Epithelial cell of esophagus (primary cell): ENCODE data around the gene ABLIM2.
A peak's percentile ranks its signal among the peaks of the same experiment; 100 is the strongest.

ENCODE experiments used
- DNase-seq: peaks from one replicate; pipeline ENCODE4 v3.0.0; 2010; ENCODE audit warnings: low read depth
- H3K4me3 ChIP-seq: 2 replicates; pipeline ENCODE4 v1.5.1; 2011; ENCODE audit warnings: mild to moderate bottlenecking, low read length, control low read depth
- TF ChIP-seq, protein P1 (sequence below): IDR thresholded peaks from 2 replicates; pipeline ENCODE4 v1.5.1; 2011; ENCODE audit warnings: low read depth, mild to moderate bottlenecking, low read length, control low read depth, inconsistent platforms; ENCODE audit not compliant: insufficient read depth; ENCODE audit errors: missing control alignments

Gene ABLIM2

DNA sequence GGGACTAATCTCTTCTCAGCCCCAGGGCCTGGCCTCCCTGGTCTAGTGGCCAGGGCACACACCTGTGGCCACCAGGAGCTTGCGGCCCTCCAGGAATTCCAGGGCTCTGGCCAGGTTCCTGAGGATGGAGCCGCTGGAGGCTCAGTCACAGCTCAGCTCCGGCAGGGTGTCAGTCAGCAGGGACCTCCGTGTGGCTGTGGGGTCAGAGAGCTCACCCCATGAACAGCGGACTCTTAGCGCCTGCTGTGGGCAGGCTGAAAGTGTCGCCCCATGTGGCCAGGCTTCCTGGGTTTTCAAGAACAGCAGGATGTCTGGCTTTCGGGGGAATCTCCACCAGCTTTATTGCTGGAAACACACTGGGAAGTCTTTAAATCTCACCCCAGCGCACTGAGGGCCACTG, 21.2 kb upstream of the ABLIM2 start:
- no peak overlapping the region for H3K4me3 ChIP-seq
- DNase-seq = no peak
- TF ChIP-seq, protein P1, sequence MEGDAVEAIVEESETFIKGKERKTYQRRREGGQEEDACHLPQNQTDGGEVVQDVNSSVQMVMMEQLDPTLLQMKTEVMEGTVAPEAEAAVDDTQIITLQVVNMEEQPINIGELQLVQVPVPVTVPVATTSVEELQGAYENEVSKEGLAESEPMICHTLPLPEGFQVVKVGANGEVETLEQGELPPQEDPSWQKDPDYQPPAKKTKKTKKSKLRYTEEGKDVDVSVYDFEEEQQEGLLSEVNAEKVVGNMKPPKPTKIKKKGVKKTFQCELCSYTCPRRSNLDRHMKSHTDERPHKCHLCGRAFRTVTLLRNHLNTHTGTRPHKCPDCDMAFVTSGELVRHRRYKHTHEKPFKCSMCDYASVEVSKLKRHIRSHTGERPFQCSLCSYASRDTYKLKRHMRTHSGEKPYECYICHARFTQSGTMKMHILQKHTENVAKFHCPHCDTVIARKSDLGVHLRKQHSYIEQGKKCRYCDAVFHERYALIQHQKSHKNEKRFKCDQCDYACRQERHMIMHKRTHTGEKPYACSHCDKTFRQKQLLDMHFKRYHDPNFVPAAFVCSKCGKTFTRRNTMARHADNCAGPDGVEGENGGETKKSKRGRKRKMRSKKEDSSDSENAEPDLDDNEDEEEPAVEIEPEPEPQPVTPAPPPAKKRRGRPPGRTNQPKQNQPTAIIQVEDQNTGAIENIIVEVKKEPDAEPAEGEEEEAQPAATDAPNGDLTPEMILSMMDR = no peak

- no peak overlapping the region for H3K4me3 ChIP-seq
- TF ChIP-seq, protein P1 = no peak
- DNase-seq = no peak
Measured at GRCh38 chr4:8179074-8179473, 20.5 kb upstream of the ABLIM2 start.

DNA sequence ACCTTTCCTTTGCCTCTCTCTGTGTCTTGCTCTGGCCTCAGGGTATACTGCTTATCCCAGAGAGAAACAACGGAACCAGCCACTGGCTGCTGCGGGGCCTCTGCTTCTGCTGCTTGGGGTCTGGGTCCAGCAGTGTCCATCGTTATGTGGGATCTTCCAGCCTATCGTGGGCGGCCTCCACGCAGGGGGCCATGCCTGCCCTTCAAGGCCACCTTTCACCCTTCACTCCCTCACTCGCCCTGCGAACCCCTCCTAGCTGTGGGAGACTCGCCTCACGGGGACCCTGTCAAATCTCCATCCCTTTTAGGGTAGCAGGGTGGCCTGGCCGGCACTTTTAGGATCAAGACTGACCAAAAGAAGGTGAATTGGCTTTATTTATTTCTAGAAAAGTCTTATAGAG, 19.3 kb upstream of the ABLIM2 start:
- TF ChIP-seq, protein P1 = no peak
- no peak for DNase-seq
- no peak overlapping the region for H3K4me3 ChIP-seq

- TF ChIP-seq, protein P1 = no peak
- no peak overlapping the region for H3K4me3 ChIP-seq
- no peak for DNase-seq
Measured at GRCh38 chr4:8177552-8177951, 18.9 kb upstream of the ABLIM2 start.

DNA sequence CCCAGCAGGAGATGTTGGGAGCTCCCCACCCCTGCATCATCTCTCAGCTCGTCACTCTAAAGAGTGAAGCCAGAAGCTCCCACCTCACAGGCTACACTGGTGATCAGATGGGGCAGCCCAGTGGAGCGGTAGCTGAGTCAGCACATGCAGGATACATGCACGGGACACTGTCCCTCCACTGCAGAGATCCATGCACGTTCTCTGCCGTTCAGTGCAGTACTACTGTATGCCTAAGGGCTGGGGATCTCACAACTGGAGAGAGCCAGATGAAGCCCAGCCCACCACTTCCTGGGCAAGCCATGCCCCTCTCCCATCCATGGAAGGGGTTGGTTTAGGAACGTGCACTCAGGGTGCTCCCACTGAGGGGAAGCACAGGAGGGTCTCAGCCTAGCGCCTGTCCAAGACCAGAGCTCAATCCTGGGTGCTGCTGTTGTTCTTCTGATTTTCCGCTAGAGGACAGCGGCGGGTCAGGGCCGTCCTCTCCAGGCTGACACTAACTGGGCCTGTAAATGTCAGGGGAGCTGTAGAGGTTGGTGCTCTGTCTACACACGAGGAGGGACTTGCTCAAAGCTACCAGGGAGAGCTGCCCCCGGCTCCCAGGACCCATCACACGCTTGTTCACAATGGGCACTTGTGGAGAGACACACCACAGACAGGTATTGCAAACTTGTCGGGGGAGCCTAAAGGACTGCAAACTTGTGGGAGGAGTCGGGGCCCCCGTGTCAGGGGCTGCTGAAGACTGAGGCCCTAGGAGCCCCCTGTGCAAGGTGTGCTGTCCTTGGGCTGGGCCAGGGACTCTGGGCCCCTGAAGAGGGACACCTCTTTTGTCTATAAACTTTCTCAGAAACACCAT, 18.2 kb upstream of the ABLIM2 start:
- TF ChIP-seq, protein P1 = peak; percentile 98
- H3K4me3 ChIP-seq = no peak overlapping the region
- DNase-seq = peak; percentile 64

- no peak overlapping the region for H3K4me3 ChIP-seq
- TF ChIP-seq, protein P1 = no peak
- no peak for DNase-seq
Measured at GRCh38 chr4:8175686-8176085, 17.1 kb upstream of the ABLIM2 start.

- DNase-seq = no peak
- H3K4me3 ChIP-seq = no peak overlapping the region
- TF ChIP-seq, protein P1 = no peak
Measured at GRCh38 chr4:8174970-8175369, 16.4 kb upstream of the ABLIM2 start.
